WTC11 (cell line): ENCODE results near the gene INO80E.

Experiments used
- CTCF ChIP-seq: fragments of 200-600 bp; IDR thresholded peaks from 2 replicates; pipeline ENCODE4 v1.8.0; 2022; ENCODE audit warnings: antibody characterized with exemption
- NFE2L1 ChIP-seq: sonication (generic); formaldehyde crosslinking; IDR thresholded peaks from 2 replicates; pipeline ENCODE4 v1.8.1; 2023; ENCODE audit warnings: missing genetic modification reagents

- TF ChIP-seq CTCF (no peak), NFE2L1 (no peak)
Measured at GRCh38 chr16:30025574-30025973, 29.5 kb downstream of the INO80E start.
